Hepatocyte (in vitro differentiated cells): ENCODE data around the gene DNAJC8.

Experiments
- CTCF ChIP-seq: fragments of 200-600 bp; sonication (generic); IDR thresholded peaks from 2 replicates; pipeline ENCODE4 v1.5.1; 2016; ENCODE audit warnings: antibody characterized with exemption, mild to moderate bottlenecking; ENCODE audit not compliant: poor library complexity
- EZH2 ChIP-seq: fragments of 200-600 bp; sonication (generic); IDR thresholded peaks from 2 replicates; pipeline ENCODE4 v1.6.1; 2016; ENCODE audit warnings: antibody characterized with exemption, mild to moderate bottlenecking, borderline replicate concordance
- EZH2phosphoT487 ChIP-seq: fragments of 200-600 bp; sonication (generic); IDR thresholded peaks from one replicate; pipeline ENCODE4 v1.6.1; 2018; ENCODE audit warnings: antibody characterized with exemption, mild to moderate bottlenecking, low read depth, moderate library complexity; ENCODE audit not compliant: unreplicated experiment, severe bottlenecking

- TF ChIP-seq CTCF = no peak
- TF ChIP-seq EZH2 = no peak
- TF ChIP-seq EZH2phosphoT487 = no peak
These were observed at the start of gene DNAJC8 for GRCh38 chr1:28232558-28233263.
